ENCODE results near the gene RHPN2.

GRCh38 chr19:33064458-33064791 is 263 bp downstream of the RHPN2 start:
- TF ChIP-seq CTCF (IDR thresholded peaks at IDR 0.05) (no peak), POLR2A (IDR thresholded peaks at IDR 0.05) (no peak)

Data from uterus (tissue), 2 donors.